Pancreas (tissue), 10 donors: ENCODE results near the gene FRYL. TPM values are rescaled to one million over a fixed set of nuclear protein-coding genes. Genes with fewer than 3 reads are reported as not detected.

Experiments
- ATAC-seq, 4 donors: fragments of 200-7000 bp; cut with Tn5 transposase; one replicate each; pipeline versions ENCODE4 v1.8.0 to v1.9.1; 2020; ENCODE audit warnings: mild to moderate bottlenecking in 4 of 4, moderate library complexity in 4 of 4
- DNase-seq, 6 donors: peaks; one replicate each; pipeline ENCODE4 v3.0.0-alpha.2; 2020
- FAIRE-seq: peaks from 2 replicates; lab custom pipeline; 2012; peaks lifted over from hg19 to GRCh38; lab: Jason Lieb, UNC
- H3K27ac ChIP-seq, 4 donors: fragments of 200-600 bp; sonication (generic); 1 replicate in 3 of 4; 2 replicates in 1 of 4; pipeline versions ENCODE4 v1.5.0 to v1.8.0; 2020
- H3K27me3 ChIP-seq, 4 donors: fragments of 200-600 bp; one replicate each; pipeline ENCODE4 v1.8.0; 2021
- H3K36me3 ChIP-seq, 3 donors: fragments of 200-600 bp; sonication (generic) in 1 of 3; one replicate each; pipeline versions ENCODE4 v1.5.0 to v1.8.0; 2020 to 2021
- H3K4me1 ChIP-seq, 3 donors: fragments of 200-600 bp; one replicate each; pipeline ENCODE4 v1.8.0; 2021
- H3K4me3 ChIP-seq, 4 donors: fragments of 200-600 bp; sonication (generic) in 2 of 4; one replicate each; pipeline versions ENCODE4 v1.5.0 to v1.8.0; 2020 to 2021
- H3K9me3 ChIP-seq, 4 donors: fragments of 200-600 bp; one replicate each; pipeline ENCODE4 v1.8.0; 2021
- WGBS, 2 donors: extraction: QIAGEN DNeasy Blood & Tissue Kit; methylation state at CpG; one replicate each; pipeline ENCODE4 v1.1.7; 2013; 5-methylcytosine and 5-hydroxymethylcytosine counted together
- intact Hi-C, 3 donors: fragments of 100-400 bp; cut with DNase I; formaldehyde crosslinking; loops; one replicate each; pipeline versions ENCODE4 v1.11.1 to v1.14.2; 2022
- polyA plus RNA-seq, 2 donors: library from polyadenylated mRNA; stranded (reverse); fragments of 200-250 nt; gene quantifications; one replicate each; pipeline ENCODE4 v1.2.3, GENCODE V29; 2013
- total RNA-seq, 6 donors: library from RNA; stranded (reverse); fragmentation: NEBNext Ultra II Directional in 4 of 6; extraction: Animal tissue kit (Norgen Biotek cat#: 25700) in 4 of 6; gene quantifications; one replicate each; pipeline versions ENCODE4 v1.2.1 to v1.2.4, GENCODE V29; 2021 to 2023
- TF ChIP-seq, protein P1 (sequence below), 4 donors: fragments of 200-600 bp; sonication (generic) in 3 of 4; IDR thresholded peaks; one replicate each; pipeline versions ENCODE4 v1.5.0 to v1.8.0; 2021; ENCODE audit warnings: antibody characterized with exemption in 4 of 4
- donor health status: healthy with polysubstance abuse.
- donor health status: DM: no; HTN: no; CAD: no; lungs with moderate emphysema.
- donor health status: DM: no; HTN: no; CAD: no.
- donor health status: control.
- donor health status: control.
- donor health status: Bipolar disorder and iron deficiency.
- donor health status: DM: yes; HTN: yes; CAD: no.
- donor health status: DM: no; HTN: no; CAD: no.
- donor health status: DM: no; HTN: no; CAD: no.
- donor health status: DM: yes; HTN: yes; CAD: no.

The FRYL gene
- total and polyA plus RNA-seq, 8 donors, result 9.1 to 38.7 (median 20.7) TPM

DNA sequence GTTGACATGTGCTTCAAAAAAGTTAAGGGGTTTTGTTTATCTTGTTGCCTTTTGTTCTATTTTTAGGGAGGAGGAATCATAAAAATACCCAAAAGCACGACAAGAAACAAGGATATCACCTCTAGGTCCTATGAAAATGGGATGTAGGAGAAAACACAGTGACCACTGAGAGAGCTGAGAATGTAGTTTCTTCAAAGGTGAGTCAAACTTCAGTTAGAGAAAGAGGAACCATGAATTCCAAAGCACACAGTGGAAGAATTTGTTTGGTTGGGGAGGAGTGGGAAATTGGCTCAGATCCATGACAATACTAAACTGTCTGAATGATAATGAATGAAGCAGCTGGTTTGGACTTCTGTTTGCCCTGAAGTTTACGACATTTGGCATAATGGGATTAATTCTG is 19.1 kb upstream of the FRYL start:
- no peak overlapping the region for H3K27ac ChIP-seq
- 65% methylated on average over 2 of the region's 2 CpGs for WGBS, 2 donors
- FAIRE-seq (no peak), DNase-seq (no peak), ATAC-seq (no peak)
- TF ChIP-seq, protein P1, sequence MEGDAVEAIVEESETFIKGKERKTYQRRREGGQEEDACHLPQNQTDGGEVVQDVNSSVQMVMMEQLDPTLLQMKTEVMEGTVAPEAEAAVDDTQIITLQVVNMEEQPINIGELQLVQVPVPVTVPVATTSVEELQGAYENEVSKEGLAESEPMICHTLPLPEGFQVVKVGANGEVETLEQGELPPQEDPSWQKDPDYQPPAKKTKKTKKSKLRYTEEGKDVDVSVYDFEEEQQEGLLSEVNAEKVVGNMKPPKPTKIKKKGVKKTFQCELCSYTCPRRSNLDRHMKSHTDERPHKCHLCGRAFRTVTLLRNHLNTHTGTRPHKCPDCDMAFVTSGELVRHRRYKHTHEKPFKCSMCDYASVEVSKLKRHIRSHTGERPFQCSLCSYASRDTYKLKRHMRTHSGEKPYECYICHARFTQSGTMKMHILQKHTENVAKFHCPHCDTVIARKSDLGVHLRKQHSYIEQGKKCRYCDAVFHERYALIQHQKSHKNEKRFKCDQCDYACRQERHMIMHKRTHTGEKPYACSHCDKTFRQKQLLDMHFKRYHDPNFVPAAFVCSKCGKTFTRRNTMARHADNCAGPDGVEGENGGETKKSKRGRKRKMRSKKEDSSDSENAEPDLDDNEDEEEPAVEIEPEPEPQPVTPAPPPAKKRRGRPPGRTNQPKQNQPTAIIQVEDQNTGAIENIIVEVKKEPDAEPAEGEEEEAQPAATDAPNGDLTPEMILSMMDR (IDR thresholded peaks at IDR 0.05), result no peak
- H3K9me3 ChIP-seq, result no peaks in the 10 kb centered on the region
- H3K27me3 ChIP-seq, result no peaks in the 10 kb centered on the region
- H3K4me1 ChIP-seq, result no peaks in the 10 kb centered on the region
- no peaks in the 10 kb centered on the region for H3K36me3 ChIP-seq
- no peak overlapping the region for H3K4me3 ChIP-seq
- intact Hi-C loops, result no loop called here

- no peaks in the 10 kb centered on the region for H3K4me1 ChIP-seq
- TF ChIP-seq, protein P1 (IDR thresholded peaks at IDR 0.05), result no peak
- H3K36me3 ChIP-seq, result no peaks in the 10 kb centered on the region
- FAIRE-seq (no peak), ATAC-seq (no peak), DNase-seq (no peak)
- no peak overlapping the region for H3K27ac ChIP-seq
- no peaks in the 10 kb centered on the region for H3K27me3 ChIP-seq
- intact Hi-C loops, result no loop called here
- no peaks in the 10 kb centered on the region for H3K9me3 ChIP-seq
- 67 to 71% methylated on average over 2 of the region's 2 CpGs for WGBS, 2 donors
- no peak overlapping the region for H3K4me3 ChIP-seq
Measured at GRCh38 chr4:48798117-48798516, 18.0 kb upstream of the FRYL start.

- Histone ChIP-seq H3K9me3 (no peaks in the 10 kb centered on the region), H3K27me3 (no peaks in the 10 kb centered on the region), H3K4me1 (no peaks in the 10 kb centered on the region), H3K27ac (no peak overlapping the region), H3K36me3 (no peaks in the 10 kb centered on the region), H3K4me3 (no peak overlapping the region)
- 71 to 74% methylated on average over 1 of the region's 1 CpG for WGBS, 2 donors
- DNase-seq (no peak), FAIRE-seq (no peak), ATAC-seq (no peak)
- TF ChIP-seq, protein P1 (IDR thresholded peaks at IDR 0.05), result no peak
- intact Hi-C loops, result no loop called here
Measured at GRCh38 chr4:48796927-48797679, 17.0 kb upstream of the FRYL start.

GRCh38 chr4:48796191-48796926 is 16.3 kb upstream of the FRYL start:
- WGBS, 2 donors, result 77 to 82% methylated on average over 2 of the region's 2 CpGs
- Histone ChIP-seq H3K27me3 (no peaks in the 10 kb centered on the region), H3K4me1 (no peaks in the 10 kb centered on the region), H3K4me3 (no peak overlapping the region), H3K27ac (no peak overlapping the region), H3K36me3 (no peaks in the 10 kb centered on the region), H3K9me3 (no peaks in the 10 kb centered on the region)
- no peak for FAIRE-seq
- TF ChIP-seq, protein P1 (IDR thresholded peaks at IDR 0.05), result no peak
- no peak for DNase-seq
- no peak for ATAC-seq
- intact Hi-C loops, result no loop called here

DNA sequence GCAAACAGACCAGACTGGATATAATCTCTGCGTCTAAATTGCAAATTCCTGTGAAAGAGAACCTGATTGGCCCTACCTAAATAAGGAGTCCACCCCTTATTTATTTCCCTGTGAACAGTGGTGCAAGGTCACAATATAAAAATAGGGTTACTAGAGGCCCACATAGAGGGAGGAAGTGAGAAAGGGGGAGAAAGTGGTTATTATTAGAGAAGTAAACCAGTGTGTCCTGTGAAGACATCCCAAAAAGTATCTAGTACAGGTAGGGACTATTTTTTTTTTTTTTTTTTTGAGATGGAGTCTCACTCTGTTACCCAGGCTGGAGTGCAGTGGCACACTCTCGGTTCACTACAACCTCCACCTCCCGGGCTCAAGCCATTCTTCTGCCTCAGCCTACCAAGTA is 15.0 kb upstream of the FRYL start:
- DNase-seq (no peak), FAIRE-seq (no peak), ATAC-seq (no peak)
- 83 to 92% methylated on average over 3 of the region's 3 CpGs for WGBS, 2 donors
- Histone ChIP-seq H3K4me3 (no peak overlapping the region), H3K36me3 (no peaks in the 10 kb centered on the region), H3K4me1 (no peaks in the 10 kb centered on the region), H3K27me3 (no peaks in the 10 kb centered on the region), H3K27ac (no peak overlapping the region), H3K9me3 (no peaks in the 10 kb centered on the region)
- TF ChIP-seq, protein P1 (IDR thresholded peaks at IDR 0.05), result no peak
- intact Hi-C loops, result no loop called here
